WTC11 (cell line): Measurements from ENCODE around the gene KIF17.
A peak's percentile ranks its signal among the peaks of the same experiment; 100 is the strongest.

Source experiments
- CBFB ChIP-seq: sonication (generic); formaldehyde crosslinking; IDR thresholded peaks from 2 replicates; pipeline ENCODE4 v1.8.1; 2022; ENCODE audit warnings: mild to moderate bottlenecking, low read depth, missing genetic modification reagents
- ESRRA ChIP-seq: sonication (generic); formaldehyde crosslinking; IDR thresholded peaks from 2 replicates; pipeline ENCODE4 v1.8.1; 2022; ENCODE audit warnings: mild to moderate bottlenecking, missing genetic modification reagents, borderline replicate concordance
- JAZF1 ChIP-seq: fragments of 250-450 bp; sonication (Bioruptor Pico); IDR thresholded peaks from 2 replicates; pipeline ENCODE4 v1.9.0; 2021; ENCODE audit warnings: moderate library complexity, mild to moderate bottlenecking, inconsistent platforms
- MYBL2 ChIP-seq: sonication (generic); formaldehyde crosslinking; IDR thresholded peaks from 2 replicates; pipeline ENCODE4 v1.8.1; 2023; ENCODE audit warnings: mild to moderate bottlenecking, moderate library complexity, missing genetic modification reagents
- TEAD1 ChIP-seq: sonication (generic); formaldehyde crosslinking; IDR thresholded peaks from 2 replicates; pipeline ENCODE4 v1.8.0; 2022; ENCODE audit warnings: mild to moderate bottlenecking, missing genetic modification reagents
- ZNF263 ChIP-seq: sonication (generic); formaldehyde crosslinking; IDR thresholded peaks from 2 replicates; pipeline ENCODE4 v1.8.1; 2022; ENCODE audit warnings: low read depth, mild to moderate bottlenecking, moderate library complexity, missing genetic modification reagents
- TF ChIP-seq, protein P1 (sequence below): fragments of 250-450 bp; sonication (Bioruptor Pico); IDR thresholded peaks from 2 replicates; pipeline ENCODE4 v1.9.0; 2021; ENCODE audit warnings: mild to moderate bottlenecking
- TF ChIP-seq, protein P2 (sequence below): fragments of 200-600 bp; IDR thresholded peaks from 2 replicates; pipeline ENCODE4 v1.8.0; 2022; ENCODE audit warnings: antibody characterized with exemption

DNA sequence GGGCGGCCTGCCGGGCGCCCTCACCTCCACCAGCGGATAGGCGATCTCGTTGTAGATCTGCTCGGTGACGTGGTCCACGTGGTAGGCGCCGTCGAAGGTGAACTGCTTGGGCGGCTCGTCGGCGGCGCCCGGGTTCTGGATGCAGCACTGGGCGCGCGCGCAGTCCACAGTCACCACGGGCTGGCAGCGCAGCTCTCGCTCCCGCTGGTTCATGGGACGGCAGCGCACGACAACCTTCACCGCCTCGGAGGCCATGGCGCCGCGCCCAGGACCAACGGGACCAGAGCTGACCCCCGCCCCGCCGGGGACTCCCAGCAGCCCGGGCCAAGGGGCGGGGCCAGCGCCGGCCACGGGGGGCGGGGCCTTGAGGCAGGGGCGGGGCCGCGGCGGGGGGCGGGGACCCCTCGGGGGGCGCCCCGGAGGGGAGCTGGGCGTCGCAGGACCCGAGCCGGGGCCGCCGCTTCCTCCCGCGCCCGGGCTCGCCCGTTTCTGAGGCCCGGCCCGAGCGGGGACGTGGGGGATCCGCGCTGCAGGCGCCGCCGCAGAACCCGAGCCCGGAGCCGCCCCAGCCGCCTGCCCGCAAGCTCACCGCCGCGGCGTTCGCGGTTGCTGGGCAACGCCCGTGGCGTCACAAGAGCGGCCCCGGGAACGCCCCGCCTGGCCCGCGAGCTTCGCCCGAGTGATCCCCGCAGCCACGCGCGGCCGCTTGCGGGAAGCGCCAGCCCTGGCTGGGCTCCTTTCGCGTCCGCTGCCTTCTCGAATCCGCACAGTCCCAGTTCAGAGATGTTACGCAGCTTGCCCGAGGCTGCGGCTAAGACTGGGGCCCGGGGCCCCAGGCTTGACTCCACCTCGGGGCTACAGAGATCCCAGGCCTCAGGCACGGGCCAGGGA is at the start of gene KIF17:
- TF ChIP-seq ZNF263 (no peak), JAZF1 (CRISPR knock-in tag) (no peak), ESRRA (CRISPR knock-in tag) (no peak; the same call in 1 of the 2 replicates), TEAD1 (CRISPR knock-in tag) (peak; percentile 73), CBFB (CRISPR knock-in tag) (no peak), MYBL2 (0 out of 2 replicates have a peak, but pooled peaks have one; percentile 48)
- TF ChIP-seq, protein P1, sequence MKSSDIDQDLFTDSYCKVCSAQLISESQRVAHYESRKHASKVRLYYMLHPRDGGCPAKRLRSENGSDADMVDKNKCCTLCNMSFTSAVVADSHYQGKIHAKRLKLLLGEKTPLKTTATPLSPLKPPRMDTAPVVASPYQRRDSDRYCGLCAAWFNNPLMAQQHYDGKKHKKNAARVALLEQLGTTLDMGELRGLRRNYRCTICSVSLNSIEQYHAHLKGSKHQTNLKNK: no peak
- TF ChIP-seq, protein P2, sequence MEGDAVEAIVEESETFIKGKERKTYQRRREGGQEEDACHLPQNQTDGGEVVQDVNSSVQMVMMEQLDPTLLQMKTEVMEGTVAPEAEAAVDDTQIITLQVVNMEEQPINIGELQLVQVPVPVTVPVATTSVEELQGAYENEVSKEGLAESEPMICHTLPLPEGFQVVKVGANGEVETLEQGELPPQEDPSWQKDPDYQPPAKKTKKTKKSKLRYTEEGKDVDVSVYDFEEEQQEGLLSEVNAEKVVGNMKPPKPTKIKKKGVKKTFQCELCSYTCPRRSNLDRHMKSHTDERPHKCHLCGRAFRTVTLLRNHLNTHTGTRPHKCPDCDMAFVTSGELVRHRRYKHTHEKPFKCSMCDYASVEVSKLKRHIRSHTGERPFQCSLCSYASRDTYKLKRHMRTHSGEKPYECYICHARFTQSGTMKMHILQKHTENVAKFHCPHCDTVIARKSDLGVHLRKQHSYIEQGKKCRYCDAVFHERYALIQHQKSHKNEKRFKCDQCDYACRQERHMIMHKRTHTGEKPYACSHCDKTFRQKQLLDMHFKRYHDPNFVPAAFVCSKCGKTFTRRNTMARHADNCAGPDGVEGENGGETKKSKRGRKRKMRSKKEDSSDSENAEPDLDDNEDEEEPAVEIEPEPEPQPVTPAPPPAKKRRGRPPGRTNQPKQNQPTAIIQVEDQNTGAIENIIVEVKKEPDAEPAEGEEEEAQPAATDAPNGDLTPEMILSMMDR: no peak
